HG02763 (cell line): Measurements from ENCODE around the gene BET1L.
"Not testable (repeated sequence)": the region's sequence is repeated elsewhere in the genome, so short reads cannot be mapped to it uniquely, and the experiment has no call there.

Experiments
- ATAC-seq: cut with Tn5 transposase; IDR thresholded peaks from one replicate; pipeline ENCODE4 v1.9.1; 2021; ENCODE audit warnings: mild to moderate bottlenecking, moderate library complexity; ENCODE audit not compliant: unreplicated experiment

BET1L gene

DNA sequence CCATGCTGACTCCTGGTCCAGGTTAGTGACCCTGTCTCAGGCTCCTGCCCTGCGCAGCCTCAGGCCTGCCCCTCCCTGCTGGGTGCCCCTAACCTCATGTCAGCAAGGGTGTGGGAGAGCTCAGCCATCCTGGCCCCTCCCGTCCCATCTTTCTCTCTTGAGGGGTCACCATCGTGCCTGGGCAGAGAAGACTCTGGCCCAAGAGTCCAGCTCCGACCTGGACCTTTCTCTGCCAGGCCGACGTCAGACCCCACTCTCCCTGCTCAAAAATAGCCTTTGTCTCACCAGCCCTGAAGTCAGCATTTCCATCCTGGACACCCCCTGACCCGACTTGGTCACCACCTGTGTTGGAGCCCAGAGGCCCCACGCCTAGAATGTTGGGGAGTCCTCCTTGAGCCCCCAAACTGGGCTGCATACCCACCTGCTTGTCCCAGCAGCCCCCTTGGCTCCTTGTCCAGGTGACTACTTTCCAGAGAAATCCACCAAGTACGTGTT is 9.4 kb downstream of the BET1L start:
- ATAC-seq = no peak

DNA sequence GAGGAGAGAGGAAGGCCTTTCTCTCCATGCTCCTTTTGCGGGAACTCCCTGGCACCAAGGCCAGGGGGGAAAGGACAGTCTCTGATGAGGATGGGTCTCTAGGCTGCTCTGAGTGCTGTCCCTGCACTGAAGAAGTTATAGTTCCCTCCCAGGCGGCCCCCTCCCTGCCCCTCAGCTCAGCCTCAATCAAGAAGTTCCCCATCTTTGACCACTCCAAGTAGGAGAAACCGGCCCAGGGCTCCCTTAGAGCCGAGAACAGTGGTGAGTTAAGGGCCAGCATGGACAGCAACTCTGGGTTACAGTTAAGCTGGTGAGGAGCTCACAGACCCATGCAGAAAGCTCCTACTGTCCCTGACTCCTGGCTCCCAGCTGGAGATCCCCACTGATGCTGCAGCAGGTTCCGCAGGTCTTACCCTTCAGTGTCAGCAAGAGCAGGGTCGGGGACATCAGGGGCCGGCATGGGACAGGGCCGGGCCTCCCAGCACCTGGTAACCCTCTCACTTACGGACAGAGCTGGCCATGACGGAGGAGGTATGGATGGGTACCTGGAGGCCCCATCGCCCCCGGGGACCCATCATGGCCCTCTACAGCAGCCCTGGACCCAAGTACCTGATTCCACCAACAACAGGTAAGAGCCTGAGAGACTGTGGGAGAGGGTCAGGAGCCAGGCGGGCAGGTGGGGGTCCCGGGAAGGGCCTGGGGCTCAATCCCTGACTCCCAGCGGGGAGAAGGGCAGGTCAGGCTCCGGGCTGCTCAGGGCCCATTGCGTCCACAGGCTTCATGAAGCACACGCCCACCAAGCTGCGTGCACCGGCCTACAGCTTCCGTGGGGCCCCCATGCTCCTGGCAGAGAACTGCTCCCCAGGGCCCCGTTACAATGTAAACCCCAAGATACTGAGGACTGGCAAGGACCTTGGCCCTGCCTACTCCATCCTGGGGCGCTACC is 10.1 kb downstream of the BET1L start:
- no peak for ATAC-seq

DNA sequence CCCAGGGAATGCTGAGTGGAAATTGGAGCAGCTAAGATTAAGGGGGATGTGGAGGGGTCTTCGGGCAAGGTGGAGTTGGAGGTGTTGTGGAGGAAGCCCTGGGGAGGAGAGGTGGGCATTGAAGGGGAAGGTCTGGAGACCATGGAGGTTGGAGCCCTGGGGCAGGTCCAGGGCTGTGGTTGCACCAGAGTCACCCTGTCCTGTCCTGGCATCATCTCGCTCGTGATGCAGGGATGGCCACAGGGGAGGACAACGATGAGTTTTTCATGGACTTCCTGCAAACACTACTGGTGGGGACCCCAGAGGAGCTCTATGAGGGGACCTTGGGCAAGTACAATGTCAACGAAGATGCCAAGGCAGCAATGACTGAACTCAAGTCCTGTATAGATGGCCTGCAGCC is 13.7 kb downstream of the BET1L start:
- ATAC-seq = not testable (repeated sequence)

DNA sequence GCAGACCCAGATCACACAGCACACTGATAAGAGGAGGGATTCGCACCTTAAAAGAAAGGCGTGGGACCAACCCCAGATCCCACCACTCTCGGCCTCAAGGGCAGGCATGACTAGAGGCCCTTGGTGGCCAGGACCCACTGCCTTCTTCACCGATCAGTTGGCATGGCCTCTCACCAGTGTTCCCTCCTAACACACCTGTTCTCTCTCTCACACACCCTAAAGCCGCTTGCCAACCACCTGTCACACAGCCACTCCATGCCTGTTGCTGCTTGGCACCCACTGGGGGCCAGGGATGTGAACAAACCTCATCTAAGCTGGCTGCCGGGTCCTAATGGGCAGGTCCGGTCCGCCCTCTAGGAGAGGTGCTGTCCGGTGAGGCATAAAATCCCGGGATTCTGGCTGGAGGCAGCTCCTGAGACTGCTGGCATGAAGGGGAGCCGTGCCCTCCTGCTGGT is 14.5 kb downstream of the BET1L start, which contains the start of gene SCGB1C1:
Gene SCGB1C1, plus strand, starts transcription at position 405 of the 455 bp plus-strand sequence. Its CDS starts 22 bp downstream, at position 427.
- ATAC-seq = not testable (repeated sequence)

DNA sequence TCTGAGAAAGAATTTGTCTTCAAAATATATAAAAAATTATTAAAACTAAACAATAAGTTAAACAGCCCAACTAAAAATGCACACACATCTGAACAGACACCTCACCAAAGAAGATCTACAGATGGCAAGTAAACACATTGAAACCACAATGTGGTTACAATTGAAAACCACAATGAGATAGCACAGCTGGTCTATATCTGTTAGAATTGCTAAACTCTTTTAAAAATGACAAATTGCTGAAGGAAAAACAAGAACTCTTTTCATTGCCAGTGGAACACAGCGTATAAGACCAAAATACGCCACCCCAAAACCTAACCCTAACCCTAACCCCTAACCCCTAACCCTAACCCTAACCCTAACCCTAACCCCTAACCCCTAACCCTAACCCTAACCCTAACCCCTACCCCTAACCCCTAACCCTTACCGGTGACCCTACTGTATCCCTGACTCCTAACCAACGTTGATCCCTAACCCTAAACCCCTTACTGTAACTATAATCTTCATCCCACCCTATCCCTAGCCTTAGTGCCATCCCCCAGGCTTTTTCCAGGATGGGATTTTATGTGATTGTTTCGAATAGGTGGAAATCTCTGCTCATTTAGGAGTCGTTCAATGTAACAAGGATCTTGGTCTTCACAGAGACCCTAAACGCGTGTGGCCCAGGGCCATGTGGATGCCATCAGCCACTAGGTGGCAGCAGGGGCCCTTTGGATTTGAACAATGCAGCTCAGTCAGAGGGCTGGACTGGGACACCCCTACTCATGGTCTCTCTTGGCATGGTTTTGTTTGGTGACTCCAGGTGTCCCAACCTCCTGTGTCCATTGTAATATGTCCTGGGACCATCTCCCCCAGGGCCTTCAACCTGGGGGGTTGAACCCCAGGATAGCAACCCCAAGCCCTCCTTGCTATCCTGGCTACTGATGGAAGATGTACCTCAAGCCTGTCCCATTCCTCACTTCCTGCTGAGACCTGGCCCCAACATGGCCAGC is 15.4 kb downstream of the BET1L start:
- not testable (repeated sequence) for ATAC-seq

DNA sequence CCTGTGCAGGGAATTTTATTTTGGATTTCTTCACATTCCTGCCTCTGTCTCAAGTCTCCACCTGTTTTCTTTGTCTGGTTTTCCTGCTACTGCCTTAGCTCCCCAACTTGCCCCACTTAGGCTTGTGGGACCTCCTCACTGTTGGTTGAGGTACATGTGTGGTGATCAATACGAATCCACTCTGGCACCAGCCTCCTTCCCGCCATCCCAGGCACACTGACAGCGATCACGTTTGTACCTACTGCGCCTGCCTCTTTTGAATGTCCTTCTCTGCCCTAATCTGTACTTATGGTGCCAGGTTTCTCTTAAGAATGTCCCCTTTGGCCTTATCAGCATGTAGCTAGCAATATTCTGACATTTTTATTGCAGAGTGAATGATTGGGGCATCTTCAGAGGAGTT is 16.7 kb downstream of the BET1L start:
- ATAC-seq = not testable (repeated sequence)

DNA sequence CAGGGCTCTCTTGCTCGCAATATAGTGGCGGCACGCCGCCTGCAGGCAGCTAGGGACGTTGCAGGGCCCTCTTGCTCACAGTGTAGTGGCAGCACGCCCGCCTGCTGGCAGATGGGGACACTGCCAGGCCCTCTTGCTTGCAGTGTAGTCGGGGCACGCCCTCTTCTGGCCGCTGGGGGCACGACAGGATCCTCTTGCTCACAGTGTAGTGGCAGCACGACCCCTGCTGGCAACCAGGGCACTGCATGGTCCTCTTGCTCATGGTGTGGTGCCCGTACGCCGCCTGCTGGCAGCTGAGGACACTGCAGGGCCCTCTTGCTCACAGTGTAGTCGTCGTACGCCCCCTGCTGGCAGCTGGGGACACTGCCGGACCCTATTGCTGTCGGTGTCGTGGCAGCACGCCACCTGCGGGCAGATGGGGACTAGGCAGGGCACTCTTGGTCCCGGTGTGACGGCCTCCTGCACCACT is 17.3 kb downstream of the BET1L start:
- peak; percentile 71 for ATAC-seq

DNA sequence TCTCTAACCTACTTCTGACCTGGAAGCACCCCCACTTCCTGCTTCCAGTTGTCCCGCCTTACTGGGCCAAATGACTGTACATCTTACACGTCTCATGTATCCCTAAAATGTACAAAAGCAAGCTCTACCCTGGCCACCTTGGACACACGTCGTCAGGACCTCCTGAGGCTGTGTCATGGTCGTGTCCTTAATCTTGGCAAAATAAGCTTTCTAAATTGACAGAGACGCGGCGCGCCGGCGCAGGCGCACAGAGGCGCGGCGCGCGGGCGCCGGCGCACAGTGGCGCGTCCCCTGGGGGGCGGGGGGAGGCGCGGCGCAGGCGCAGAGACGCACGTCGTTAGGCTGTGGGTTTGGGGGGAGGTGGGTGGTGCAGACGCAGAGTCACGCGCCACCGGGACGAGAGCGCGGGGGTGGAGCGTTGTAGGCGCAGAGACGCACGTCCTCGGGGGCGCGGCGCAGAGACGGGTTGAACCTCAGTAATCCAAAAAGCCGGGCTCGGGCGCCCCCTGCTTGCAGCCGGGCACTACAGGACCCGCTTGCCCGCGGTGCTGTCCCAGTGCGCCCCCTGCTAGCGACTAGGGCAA is 17.9 kb downstream of the BET1L start:
- ATAC-seq = not testable (repeated sequence)

DNA sequence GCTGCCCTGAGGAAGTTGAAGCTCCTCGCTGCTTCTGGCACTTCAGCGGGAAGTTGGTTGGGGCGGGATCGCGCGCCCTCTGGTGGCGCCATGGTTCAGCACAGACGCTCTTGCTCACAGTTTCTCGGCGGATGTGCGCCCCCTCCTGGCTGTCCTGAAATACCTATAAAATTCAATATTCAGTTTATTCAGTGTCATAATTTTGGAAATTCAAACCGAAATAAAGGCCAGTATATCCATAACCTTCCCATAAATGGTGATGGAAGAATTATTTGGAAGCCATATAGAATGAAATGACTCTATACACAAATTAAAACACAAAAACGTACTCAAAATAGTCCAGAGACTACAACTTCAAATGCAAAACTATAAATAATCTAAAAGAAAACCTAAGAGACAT is 27.0 kb downstream of the BET1L start:
- not testable (repeated sequence) for ATAC-seq
